ENCODE data around the gene STX7.

The STX7 gene

DNA sequence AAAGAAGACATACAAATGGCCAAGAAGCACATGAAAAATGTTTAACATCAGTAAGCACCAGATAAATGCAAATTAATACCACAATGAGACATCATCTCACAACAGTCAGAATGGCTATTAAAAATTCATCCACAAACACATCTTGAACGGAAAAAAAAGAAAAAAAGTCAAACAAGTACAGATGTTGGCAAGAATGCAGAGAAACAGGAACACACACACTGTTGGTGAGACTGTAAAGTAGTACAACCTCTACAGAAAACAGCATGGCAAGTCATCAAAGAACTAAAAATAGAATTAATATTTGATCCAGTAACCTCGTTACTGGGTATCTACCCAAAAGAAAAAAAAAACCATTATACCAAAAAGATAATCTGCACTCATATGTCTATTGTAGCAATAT lies 6.5 kb downstream of the STX7 start:
- DNase-seq, result no peak

DNA sequence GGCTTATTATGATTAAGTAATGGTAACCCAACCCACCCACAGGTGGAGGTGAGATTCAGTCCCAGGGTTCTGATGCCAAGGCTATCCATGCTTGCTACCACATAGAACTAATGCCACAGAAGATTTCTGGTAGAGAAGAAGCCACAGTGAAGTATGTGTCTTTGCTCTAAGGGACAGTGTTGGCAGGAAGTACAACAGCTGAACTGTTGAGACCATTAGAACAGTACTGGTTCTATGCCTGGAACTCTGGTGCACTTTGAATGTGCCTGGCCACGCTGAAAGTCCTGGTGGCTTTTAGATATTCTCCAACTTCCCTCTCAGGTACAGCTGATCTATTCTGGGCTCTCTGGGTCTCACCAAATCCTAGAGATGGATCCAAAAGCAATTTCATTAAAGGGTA lies 7.8 kb downstream of the STX7 start:
- no peak for DNase-seq

- no peak for DNase-seq
These were observed 8.2 kb downstream of the STX7 start for GRCh38 chr6:132504757-132505156.

DNA sequence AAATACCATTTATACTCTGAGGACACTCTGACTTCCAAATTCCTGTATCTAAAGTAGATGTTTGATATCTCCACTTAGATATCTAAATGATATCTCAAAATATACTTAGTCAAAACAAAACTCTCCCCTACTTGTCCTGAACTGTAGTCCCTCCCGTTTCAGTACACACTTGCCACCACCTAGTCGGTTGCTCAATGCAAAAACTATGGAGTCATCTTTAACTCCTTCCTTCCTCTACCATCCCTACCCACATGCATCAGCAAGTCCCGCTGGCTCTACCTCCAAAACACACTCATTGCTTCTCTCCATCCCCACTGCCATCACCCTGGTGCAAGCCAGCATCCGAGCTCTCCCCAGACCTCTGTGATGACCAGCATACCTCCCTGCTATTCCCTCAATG lies 13.2 kb downstream of the STX7 start:
- no peak for DNase-seq

GRCh38 chr6:132498638-132499037 lies 14.3 kb downstream of the STX7 start:
- no peak for DNase-seq

GRCh38 chr6:132496519-132497180 lies 16.3 kb downstream of the STX7 start:
- no peak for DNase-seq

DNA sequence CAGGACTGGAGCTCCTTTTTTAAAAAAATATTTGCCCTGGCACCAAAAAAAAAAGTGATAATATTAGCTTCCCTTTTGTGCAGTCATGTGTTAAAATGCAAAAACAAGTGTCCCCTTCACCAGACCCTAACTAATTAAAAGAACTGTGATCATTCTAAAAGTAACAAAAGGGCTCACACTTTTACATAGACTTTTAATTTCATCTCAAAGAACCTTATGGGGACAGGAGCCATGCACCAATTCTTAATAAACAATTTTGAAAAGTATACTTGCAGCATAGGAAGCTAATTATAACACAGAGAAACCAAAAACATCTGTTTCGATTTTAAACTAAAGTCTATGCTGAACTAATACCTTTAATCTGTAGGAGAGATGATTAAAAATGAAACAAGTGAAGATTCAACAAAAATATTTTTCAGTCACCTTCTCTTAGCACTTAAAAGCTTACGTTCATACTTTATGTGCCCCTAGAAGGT lies 17.3 kb downstream of the STX7 start:
- DNase-seq, result no peak

DNA sequence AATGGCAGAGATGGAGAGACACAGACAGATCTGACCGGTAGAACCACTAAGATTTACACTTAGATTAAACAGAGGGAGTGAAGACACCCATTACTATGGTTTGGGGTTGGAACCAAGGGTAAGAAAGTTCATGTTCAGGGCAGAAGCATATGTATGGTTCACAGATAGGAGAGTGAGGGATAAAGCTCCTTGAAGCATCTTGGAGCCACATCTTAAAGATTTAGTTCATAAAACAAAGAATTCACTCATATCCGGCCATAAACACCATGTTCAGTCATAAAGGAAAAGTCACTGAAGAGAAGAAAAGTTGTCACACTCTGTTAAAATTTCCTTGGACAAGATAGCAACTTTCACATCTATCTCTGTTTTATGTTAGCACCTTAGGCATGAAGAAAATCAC lies 18.0 kb downstream of the STX7 start:
- DNase-seq, result no peak

- DNase-seq, result no peak
These were observed 21.0 kb downstream of the STX7 start for GRCh38 chr6:132491881-132492280.

DNA sequence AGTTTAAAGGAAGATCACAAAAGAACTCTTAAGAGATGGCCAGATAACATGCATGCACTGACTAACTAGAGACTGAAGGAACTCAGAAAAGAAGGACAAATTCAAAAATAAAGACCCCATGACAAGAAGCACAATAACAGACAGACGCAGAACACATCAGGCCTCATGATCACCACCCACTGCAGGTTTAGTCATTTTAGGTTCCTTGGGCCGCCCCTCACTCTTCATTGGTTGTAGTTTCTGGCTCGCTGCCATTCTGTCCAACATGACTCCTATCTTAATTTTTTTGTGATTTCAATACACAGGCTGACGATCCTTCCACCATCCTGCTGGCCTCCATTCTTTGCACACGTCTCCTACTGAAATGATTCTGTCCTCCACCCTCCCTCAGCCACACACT lies 21.6 kb downstream of the STX7 start:
- DNase-seq, result no peak

- DNase-seq, result no peak
These were observed 22.3 kb downstream of the STX7 start for GRCh38 chr6:132490478-132491204.

DNA sequence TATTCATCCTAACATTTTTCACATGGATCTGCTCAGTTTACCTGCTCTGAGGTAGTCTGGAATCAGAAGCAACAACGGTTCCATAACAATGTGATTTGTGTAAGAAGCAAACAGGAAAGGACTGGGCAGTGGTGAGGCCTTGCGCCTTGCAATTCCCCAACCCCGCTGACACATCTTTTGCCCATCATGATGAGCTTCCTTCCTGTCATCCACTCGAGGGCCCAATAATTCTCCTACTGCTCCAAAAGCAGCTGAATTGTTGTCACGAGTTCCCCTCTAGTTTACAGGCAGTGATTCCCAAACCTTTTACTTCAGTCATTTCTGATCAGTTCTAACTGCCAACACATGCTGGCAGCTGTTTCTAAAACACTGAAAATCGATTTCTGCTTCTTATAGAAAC lies 22.9 kb downstream of the STX7 start:
- DNase-seq, result no peak

- DNase-seq, result no peak
These were observed 23.5 kb downstream of the STX7 start for GRCh38 chr6:132489376-132489775.

DNA sequence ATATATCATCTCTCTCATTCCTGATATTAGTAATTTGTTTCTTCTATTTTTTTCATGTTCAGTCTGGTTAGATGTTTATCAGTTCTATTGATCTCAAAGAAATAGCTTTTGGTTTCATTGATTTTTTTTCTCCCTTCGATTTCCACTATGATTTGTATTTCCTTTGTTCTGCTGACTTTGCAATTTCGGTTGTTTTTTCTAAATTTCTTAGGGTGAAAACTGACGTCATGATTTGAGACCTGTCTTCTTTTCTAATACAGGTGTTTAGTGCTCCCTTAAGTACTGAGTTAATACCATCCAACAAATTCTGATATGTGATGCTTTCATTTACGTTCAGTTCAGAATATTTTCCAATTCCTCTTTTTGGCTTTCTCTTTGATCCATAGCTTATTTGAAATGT lies 25.2 kb downstream of the STX7 start:
- no peak for DNase-seq

DNA sequence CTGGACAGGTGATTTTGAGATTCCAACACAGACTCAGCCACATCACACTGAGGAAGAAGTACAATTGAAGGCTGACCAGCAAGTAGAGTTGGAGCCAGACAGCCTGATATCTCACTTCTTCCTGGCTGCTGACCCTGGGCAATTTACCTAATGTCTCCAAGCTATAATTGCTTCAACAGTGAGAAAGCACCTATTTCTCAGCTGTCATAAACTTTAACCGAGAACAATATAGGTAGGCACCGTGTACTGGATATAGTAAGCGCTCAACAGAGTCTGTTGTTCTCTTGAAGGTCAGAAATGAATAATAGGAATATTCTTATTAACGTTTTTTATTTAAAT lies 28.3 kb downstream of the STX7 start:
- DNase-seq, result no peak

DNA sequence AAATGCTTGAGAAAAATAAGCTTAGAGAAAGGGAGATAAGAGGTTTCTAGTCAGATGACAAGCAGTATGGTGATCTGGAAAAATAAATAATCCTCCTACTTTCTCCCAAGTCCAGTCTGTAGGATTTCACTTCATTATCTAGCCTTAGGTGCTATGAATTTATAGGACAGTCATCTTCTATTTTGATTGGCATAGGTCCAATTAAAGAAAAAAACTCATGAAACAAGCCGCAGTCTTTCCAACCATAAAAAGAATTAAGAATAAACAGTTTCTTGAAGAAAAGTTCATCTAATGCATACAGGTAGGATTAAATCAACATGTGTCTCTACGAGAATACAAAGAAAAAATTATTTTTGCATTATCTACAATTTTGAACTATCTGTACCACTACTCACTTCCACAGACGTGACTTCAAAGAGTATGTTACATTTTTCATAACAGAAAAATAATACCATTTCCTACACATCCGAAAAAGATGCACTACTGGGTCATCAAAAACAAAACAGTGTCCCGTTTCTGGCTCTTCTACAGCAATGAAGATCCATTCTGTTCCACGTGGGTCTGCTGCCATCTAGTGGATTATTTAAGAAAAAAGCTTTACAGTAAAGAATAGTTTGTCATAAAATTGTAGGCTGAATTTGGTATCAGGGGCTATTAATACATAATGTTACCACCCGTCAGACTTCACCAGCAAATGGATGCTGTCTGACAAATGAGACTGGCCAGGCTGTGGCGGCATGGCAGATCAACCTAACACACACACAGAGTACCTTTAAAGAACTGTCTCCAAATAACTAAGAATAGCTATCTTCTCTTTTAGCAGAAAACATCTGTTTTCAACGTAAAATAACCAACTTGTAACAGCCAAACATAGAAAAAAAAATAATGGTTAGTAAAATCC lies 28.9 kb downstream of the STX7 start:
- DNase-seq, result peak; percentile 35

DNA sequence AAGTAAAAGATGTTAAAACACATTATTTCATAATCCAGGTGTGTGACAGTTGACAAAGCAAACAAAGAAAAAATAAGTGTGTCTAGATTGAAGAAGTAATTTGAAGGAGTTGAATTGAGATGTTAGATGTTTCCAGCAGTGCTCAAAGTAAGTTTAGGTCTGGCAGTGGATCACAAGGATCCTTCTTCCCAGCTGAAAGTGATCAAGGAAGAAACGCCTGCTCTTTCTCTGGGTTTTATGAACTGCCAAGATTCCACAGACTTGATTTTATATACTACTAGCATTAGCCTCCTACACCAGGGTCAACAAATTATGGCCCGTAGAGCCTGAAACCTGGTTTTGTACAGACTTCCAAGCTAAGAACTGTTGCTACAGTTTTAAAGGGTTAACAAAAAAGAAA lies 30.3 kb downstream of the STX7 start:
- no peak for DNase-seq

DNA sequence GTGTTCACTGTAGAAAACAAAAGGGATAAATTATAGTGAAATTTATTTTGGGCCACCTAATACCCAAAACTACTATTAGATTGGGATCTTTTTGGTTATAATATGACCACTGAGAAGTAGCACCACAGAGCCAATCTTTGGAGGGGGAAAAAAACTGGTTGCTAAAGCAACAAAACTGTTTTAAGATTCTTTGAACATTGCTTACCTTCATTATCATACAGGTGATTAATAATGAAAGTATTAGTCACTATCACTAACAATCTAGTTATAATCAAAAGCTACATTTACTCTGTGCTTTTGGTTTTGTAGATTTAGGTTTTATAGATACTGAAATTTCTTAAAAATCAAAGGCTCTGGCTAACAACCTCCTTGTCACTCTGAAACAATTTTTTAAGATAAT lies 31.7 kb downstream of the STX7 start:
- no peak for DNase-seq

- no peak for DNase-seq
These were observed 33.8 kb downstream of the STX7 start for GRCh38 chr6:132479131-132479530.

GRCh38 chr6:132478674-132479073 lies 34.2 kb downstream of the STX7 start:
- DNase-seq, result no peak

- DNase-seq, result no peak
These were observed 34.6 kb downstream of the STX7 start for GRCh38 chr6:132478266-132478665.

- DNase-seq, result no peak
These were observed 36.2 kb downstream of the STX7 start for GRCh38 chr6:132476688-132477087.

DNA sequence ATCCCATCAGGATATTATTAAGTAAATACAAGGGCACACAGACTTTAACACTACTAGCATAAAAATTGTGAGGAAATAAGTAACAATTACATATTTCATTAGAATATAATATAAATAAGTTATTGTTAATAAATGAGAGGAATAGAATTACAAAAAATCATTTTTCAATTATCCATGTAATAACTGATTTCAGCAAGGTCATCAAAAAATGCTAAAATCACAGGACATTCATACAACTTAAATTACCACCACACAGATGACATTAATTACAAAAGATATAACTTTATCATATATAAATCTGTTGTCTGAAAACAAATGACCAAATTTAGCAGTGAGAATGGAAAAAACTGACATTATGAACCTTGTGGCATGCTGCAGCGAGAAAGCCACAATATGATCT lies 37.0 kb downstream of the STX7 start:
- DNase-seq, result no peak

DNA sequence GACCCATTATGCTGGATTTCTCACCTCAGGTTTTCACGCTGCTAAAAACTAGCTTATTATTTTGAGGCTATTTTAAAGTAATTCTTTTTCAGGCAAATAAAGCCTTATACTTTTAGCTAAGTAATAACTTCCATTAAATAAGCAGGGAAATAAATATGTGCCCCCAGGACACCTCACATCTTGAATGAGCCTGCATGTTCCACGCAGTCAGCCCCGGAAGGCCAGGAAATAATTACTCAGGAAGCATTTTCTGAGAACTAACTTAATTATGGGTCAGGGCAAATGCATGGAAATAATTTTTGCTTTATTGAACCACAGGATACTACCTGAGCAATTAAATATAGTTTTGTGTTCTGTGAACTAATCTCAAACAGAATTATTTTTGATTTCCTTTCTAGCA lies 41.1 kb downstream of the STX7 start:
- DNase-seq, result no peak

Measured in activated T-cell treated with anti-CD3 and anti-CD28 coated beads for 4 hours (primary cell).